RWPE1 (cell line): ENCODE results near the gene VAT1L.

Source experiments
- CTCF ChIA-PET: fragments of 350-600 bp; sonication (Branson Sonifier 250); formaldehyde crosslinking; extraction: SDS; loops from one replicate; lab custom pipeline; 2021; lab: Yijun Ruan, JAX
- POLR2A ChIA-PET: fragments of 400-600 bp; formaldehyde crosslinking; extraction: SDS; loops from one replicate; lab custom pipeline; 2020; ENCODE audit warnings: antibody characterized with exemption; ENCODE audit not compliant: low non-redundant PET; lab: Yijun Ruan, JAX
- DNase-seq: peaks from one replicate; pipeline ENCODE4 v3.0.0; 2012; ENCODE audit warnings: low spot score
- H3K27ac ChIP-seq: fragments of 450-650 bp; 2 replicates; pipeline ENCODE4 v1.5.1; 2017
- CTCF ChIP-seq: fragments of 450-650 bp; conservative IDR thresholded peaks from 2 replicates; pipeline ENCODE4 v1.5.1; 2017; ENCODE audit warnings: low read depth, mild to moderate bottlenecking

VAT1L gene

GRCh38 chr16:77794586-77794985 lies 6.2 kb downstream of the VAT1L start:
- ChIA-PET POLR2A (no interaction called here), CTCF (no interaction called here)
- DNase-seq: peak; percentile 29
- no peak overlapping the region for H3K27ac ChIP-seq
- TF ChIP-seq CTCF: no peak

- DNase-seq: no peak
- ChIA-PET CTCF (no interaction called here), POLR2A (no interaction called here)
- TF ChIP-seq CTCF: no peak
- no peak overlapping the region for H3K27ac ChIP-seq
Measured at GRCh38 chr16:77801817-77802216, 13.5 kb downstream of the VAT1L start.

GRCh38 chr16:77805398-77805797 lies 17.0 kb downstream of the VAT1L start:
- DNase-seq: no peak
- POLR2A ChIA-PET: no interaction called here
- no peak overlapping the region for H3K27ac ChIP-seq
- no peak for TF ChIP-seq CTCF
- CTCF ChIA-PET: no interaction called here

DNA sequence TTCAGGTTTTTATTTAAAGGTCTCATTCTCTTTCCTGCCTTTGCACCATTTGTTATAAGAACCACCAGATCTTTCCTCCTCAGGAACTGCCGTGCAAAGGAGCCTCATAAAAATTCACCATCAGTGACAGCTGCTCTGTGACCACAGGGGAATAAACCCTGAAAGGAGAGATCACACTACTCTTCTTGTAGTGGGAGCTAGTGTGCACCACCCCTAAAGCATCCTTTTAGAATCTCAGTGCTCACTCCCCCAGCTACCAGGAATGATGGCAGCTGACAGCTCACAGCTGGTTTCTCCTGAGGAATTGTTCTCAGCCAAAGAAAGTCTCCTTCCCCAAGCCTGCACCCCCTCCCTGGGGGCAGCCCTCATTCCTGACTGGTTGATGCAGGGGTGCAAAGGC lies 18.7 kb downstream of the VAT1L start:
- no peak for TF ChIP-seq CTCF
- ChIA-PET POLR2A (no interaction called here), CTCF (no interaction called here)

GRCh38 chr16:77812856-77813500 lies 24.6 kb downstream of the VAT1L start:
- no peak for TF ChIP-seq CTCF
- ChIA-PET CTCF (interaction anchor here (0.6 kb wide), 2 partner anchors 23 to 148 kb away, joined by 3 to 5 read pairs; no protein-coding TSS in a partner anchor), POLR2A (no interaction called here)
- H3K27ac ChIP-seq: no peak overlapping the region
- no peak for DNase-seq

More for the DNA sequence above, 18.7 kb downstream of the VAT1L start:
- no peak overlapping the region for H3K27ac ChIP-seq
- DNase-seq: no peak

GRCh38 chr16:77816293-77816692 lies 27.9 kb downstream of the VAT1L start:
- no peak for TF ChIP-seq CTCF
- DNase-seq: no peak
- ChIA-PET POLR2A (no interaction called here), CTCF (no interaction called here)
- H3K27ac ChIP-seq: no peak overlapping the region
